Hematopoietic multipotent progenitor cell treated with erythropoietin and hydrocortisone succinate and interleukin-3 and kit ligand, for 15 days (in vitro differentiated cells): ENCODE results near the gene ZXDC.

Source experiments
- DNase-seq: peaks from one replicate; pipeline ENCODE4 v3.0.0-alpha.2; 2015; ENCODE audit warnings: low spot score

The ZXDC gene

GRCh38 chr3:126473292-126474168 lies 2.2 kb downstream of the ZXDC start:
- DNase-seq = no peak

- DNase-seq = peak; percentile 36
These were observed 3.2 kb downstream of the ZXDC start for GRCh38 chr3:126472277-126473006.

- no peak for DNase-seq
These were observed 6.2 kb downstream of the ZXDC start for GRCh38 chr3:126469479-126469878.

GRCh38 chr3:126468028-126468891 lies 7.4 kb downstream of the ZXDC start:
- no peak for DNase-seq

- DNase-seq = no peak
These were observed 8.1 kb downstream of the ZXDC start for GRCh38 chr3:126467611-126467955.

DNA sequence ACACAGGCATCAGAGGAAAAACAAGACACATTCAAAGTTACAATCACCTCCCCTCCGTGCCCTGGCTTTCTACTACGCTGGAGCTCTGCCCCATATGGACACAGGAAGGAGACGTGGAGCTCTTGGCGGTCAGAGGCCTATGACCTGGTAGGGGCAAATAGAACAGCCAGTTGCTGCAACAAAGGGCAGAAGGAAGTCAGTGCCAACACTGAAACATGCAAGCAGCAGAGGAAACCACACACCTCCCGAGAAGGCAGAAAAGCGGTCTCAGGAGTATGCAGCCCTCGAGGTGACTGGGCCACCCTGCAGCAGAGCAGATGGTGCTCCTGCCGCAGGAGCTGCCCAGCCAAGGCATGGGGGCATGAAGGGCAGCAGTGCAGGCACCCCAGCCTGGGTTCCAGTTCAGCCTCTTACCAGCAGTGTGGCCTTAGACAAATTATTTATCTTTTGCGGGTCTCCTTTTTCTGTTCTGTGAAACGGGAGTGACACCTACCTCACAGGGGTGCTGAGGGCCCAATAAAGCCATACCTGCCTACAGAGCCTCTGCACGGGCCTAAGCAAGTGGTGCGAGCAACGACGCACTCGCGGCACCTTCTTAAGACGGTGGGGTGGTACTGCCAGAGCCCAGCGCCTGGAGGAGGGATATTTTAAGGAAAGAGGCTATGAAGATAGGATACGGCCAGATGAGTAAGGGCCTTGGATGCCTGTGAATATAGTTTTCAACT lies 8.6 kb downstream of the ZXDC start:
- no peak for DNase-seq

- no peak for DNase-seq
These were observed 9.7 kb downstream of the ZXDC start for GRCh38 chr3:126465928-126466544.

DNA sequence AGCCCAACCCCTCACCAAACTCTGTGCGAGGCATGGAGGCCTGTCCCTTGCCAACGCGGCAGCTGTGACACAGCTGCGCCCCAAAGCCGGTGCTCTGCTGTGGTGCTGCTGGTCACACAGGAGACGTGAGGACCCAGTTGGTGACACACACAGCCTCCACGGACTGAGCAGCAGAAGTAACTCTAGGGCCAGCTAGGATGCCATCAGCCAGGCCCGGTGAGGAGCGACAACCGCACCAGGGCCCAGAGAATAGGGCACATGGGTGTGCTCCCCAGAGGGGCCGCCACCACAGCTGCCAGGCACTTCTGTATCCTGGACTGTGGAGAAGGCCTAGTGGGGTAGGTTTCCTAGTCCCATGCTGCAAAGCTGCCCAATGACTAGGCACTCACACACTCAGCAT lies 10.7 kb downstream of the ZXDC start:
- no peak for DNase-seq

DNA sequence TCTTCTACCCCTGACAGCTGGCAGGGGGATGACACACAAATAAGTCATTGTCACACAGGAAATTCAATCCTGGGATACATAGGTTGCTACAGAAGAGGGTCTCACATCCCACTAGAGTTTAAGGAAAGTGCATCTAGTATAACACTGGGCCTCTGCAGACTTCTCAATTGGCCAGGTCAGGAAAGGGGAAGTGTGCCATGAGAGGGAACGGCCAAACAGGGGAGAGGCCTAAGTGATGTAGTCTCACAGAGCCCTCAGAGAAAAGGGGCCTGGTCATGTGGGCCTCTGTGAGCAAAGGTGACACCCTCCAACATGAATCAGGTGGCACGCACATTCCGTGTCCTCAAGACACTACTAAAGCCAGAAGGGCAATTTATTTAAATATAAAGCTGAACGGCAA lies 11.2 kb downstream of the ZXDC start:
- no peak for DNase-seq

DNA sequence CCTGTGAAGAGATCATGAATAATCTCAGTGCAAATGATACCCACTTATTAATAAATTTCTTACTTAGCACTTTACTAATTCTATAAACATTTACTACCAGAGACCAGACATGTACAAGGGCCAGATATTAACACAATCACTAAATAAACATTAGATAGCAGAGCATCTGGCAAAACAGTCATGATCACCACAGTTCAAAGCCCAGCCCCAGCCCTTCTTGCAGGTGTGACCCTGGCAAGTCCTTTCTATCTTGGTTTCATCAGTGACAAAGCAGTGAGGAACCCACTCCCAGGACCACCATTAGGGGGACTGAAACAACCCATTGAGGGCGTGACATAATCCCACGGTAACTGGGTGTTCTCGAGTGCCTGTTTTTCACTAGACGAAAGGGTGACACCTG lies 11.6 kb downstream of the ZXDC start:
- DNase-seq = no peak

DNA sequence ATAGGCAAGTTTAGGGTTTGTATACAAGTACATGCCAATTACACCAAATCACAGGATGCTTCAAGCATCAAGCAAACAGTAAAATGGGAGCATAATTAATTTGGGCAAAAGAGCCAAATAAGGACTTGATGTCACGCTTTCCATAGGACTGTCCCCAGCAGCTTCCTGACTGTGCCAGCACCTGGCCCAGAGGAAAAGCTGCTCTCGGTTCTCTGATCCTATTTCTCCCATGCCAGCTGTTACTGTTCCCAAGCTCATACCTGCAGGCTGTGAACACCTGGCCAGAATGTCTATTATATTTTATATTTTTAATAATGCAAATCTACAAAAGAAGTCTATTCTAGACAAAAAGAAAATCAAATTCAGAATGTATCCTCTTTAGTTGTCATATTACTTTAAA lies 12.2 kb downstream of the ZXDC start:
- no peak for DNase-seq

- no peak for DNase-seq
These were observed 14.1 kb downstream of the ZXDC start for GRCh38 chr3:126461450-126462070.

DNA sequence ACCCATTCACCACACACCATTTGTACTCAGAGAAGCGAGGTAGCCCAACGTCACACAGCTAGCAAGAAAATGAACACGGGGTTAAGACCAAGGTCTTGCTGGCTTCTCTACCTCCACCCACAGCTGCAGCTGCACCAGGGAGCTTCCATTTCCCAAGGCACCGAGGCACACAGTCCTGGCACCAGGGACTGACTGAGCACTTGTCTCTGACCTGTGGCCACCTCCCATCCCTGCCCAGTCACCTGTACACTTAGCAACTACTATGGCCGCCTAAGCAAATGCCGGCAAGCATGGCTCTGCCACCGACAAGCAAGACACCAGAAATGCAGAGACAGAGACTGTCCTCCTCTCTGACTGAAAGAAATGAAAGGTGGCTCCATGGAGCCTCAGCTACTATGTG lies 15.3 kb downstream of the ZXDC start:
- no peak for DNase-seq

DNA sequence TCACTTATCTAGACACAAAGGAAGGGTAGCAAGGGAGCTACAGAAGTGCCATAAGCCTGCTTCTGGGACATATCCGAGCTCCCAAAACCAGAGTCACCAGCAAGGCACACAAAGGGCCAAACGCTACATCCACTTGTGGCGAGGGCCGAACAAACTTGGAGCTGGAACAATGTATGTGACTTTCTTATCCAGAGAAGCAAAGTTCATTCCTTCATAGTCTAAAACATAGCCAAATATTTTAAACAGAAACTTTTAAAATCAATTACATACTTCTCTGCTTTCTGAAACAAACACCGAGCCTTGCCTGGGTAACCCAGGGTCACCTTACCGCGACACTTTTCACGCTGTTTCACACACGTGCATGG lies 15.9 kb downstream of the ZXDC start:
- DNase-seq = no peak

DNA sequence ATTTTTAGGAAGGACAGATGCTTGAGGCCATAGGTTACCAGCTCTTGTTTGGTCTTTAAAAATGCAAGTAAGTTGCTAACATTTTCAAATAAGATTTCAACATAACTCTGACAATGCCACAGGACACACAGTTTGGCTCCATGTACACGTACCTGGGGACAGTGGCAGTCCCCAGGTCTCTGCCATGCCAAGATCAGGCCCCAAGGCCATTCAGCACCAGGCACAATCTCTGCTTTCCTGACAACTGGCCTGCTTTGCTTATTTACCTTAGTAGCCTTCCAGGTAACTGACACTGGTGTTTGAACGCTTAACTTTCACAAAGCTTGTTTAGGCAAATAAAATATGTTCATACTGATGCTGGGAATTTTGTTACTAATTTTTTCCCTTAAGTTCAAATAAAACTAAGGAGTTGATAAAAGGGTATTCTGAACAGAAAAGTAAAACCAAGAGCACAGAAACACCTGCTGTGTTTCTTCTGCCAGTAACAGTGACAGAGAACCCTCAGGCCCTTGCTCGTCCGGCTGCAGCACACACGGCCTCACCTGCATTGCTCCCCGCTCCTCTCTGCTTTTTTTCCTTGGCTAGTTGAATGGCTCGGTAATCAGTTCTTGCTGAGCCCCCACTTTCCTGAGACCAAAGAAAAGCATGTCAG lies 16.5 kb downstream of the ZXDC start:
- DNase-seq = no peak

DNA sequence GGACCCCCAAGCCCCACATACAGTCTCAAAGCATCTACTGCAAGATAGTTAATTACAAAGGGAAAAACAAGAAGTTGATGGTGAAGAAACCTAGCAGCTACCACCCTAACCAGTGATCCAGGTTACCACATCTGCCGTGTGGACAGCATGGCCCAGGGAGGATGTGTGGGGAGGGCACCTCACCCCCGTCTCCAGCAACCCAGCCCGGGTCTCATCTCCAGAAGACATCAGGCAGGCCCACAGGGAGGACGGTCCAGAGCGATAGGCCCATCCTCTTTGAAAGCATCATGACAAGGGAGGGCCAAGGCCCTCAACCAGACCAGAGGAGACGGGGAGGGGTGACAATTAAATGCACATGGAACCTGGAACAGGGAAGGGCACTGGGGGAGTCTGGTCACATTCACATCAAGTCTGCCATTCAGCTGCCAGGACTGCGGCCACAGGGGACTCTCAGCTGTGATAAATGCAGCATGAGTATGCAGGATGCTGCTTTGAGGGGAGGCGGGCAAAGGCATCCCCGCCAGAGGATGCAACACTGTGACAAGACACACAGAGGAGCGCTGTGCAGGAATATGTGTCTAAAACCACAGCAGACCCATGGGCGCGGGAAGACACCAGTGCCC lies 18.8 kb downstream of the ZXDC start:
- no peak for DNase-seq

DNA sequence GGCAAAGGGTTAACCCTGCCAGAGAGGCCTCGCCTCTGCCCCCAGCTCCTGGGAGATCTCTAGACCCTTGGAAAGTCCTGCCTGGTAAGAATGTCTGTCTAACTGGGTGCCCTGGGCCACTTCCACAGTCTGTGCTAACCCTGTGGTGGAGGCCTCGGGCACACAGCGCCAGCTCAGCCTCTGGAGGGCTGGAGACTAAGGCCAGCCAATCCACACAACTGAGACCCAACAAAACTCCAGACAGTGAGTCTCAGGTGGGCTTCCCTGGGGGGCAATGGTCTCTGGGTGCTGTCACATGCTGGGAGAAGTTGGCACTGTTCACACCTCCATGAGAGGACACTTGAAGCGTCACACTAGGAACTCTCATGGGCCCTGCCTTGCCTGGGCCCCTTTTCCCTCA lies 19.5 kb downstream of the ZXDC start:
- DNase-seq = no peak

DNA sequence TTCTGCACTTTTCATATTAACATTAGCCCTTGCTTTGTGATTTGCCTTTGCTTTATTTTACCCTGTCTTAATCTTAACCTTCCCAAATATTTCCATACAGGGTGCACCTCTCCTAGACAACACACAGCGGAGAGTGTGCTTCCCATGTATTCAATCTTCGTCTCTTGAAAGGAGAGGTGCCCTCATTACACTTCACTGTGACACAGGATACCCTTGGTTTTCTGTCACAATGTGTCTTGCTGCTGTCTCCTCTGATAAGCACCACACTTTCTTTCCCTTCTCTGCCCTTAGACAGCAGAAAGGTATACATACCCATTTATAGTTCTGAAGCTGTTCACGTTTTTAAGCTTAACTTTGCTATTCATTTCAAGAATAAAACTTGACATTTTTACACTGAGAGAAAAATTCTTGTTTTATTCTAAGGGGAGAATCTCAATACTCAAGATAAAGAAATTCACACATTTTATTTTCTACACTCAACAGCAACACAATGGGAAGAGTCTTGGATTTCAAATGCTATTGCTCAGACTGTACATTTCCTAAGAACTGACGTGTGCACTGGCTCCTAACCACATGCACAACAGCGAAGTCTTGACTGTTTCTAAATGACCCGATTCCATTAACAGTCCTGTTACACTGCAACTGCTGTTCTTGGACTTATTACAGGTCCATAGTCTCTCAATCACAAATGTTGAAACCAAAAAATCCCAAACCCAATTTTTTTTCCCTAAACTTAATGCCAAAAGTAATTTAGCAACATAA lies 21.1 kb downstream of the ZXDC start:
- DNase-seq = no peak

- no peak for DNase-seq
These were observed 21.7 kb downstream of the ZXDC start for GRCh38 chr3:126454025-126454424.
